ENCODE measurements around the gene CFAP20DC. TPM values are rescaled to one million over a fixed set of nuclear protein-coding genes. Genes with fewer than 3 reads are reported as not detected.
"Not testable (repeated sequence)": the region's sequence is repeated elsewhere in the genome, so short reads cannot be mapped to it uniquely, and the experiment has no call there.

Gene CFAP20DC
- total RNA-seq, 1 experiment from 2014 or later, result 3.9 TPM

GRCh38 chr3:58868097-58868779, 181.6 kb downstream of the CFAP20DC start:
- no peak for DNase-seq (ENCODE audit: low spot score)

DNA sequence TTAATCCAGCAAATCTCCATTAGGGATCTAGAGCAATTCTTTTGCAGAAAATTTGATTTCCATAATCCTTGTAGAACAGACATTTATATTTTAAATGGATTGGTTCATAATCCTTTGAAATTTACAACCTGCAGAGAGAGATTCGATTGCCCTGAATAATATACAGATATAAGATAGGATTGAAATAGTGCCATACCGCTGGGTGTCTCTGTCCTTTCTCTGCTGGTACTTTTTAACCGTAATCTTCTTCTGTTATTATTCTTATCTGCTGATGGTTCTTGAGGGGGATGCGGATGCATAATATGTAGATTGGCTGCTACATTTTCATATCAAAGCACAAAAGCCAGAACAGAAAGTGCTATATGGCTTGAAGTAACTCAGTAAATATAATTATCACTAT, 182.2 kb downstream of the CFAP20DC start:
- DNase-seq (ENCODE audit: low spot score), result no peak

GRCh38 chr3:58866079-58866478, 183.7 kb downstream of the CFAP20DC start:
- DNase-seq (ENCODE audit: low spot score), result no peak

DNA sequence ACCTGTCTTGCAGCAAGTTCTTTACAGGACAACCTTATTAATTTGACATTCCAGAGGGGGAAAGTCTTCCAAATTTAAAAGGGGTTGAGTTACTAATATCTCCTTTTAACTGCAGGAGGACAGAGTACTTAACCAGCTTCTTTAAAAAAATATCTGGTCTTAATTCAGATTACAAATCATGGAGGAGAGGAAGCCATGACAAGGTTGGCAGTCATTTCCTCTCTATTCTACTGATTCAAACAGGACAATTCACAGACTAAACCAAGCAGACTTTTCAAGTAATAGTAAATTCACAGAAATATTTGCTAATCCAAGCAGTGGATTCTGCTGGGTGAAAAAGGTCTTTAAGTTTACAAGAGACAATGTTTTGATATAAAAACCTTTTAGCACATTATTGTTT, 185.3 kb downstream of the CFAP20DC start:
- DNase-seq (ENCODE audit: low spot score), result no peak

- DNase-seq (ENCODE audit: low spot score), result no peak
Measured at GRCh38 chr3:58863206-58863605, 186.6 kb downstream of the CFAP20DC start.

GRCh38 chr3:58861551-58861950, 188.3 kb downstream of the CFAP20DC start:
- DNase-seq (ENCODE audit: low spot score), result no peak

GRCh38 chr3:58858126-58858525, 191.7 kb downstream of the CFAP20DC start:
- DNase-seq (ENCODE audit: low spot score), result no peak

DNA sequence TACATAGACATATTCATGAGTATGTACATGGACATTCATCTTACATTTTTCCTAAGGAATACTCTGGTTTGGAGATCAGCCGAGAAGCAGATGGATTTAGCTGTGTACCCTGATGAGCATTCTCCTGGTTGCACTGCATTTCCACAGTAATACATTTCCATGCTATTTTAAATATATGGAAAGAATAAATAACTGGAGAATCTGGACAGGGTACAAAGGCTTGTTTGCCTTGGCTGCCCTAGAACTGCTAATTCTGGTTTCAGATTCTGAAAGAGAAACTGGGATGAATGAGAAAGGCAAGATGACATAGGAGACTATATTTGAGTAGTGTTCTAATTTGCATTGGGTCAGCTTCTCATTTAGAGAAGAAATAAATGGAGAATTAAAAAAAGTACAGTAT, 192.4 kb downstream of the CFAP20DC start:
- no peak for DNase-seq (ENCODE audit: low spot score)

GRCh38 chr3:58848826-58849225, 201.0 kb downstream of the CFAP20DC start:
- DNase-seq (ENCODE audit: low spot score), result no peak

- not testable (repeated sequence) for DNase-seq (ENCODE audit: low spot score)
Measured at GRCh38 chr3:58842050-58842747, 207.6 kb downstream of the CFAP20DC start.

DNA sequence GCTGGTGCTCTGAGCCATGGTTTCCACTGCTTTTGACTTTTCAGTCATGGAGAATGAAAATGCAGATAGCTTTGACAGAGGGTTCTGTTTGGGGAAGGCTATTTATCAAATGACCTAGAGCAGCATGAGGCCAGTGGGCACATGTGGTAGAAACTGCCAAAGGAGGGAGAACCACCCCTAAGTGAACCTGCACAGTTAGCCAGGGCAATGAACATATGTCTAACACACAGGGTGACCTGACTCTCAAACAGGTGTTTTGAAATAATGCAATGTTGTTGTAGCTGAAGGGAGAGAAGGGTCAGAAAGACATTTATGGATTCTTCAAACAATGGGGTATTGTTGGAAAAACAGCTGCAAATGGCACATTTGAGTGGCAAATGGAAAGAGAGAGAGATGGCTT, 208.9 kb downstream of the CFAP20DC start:
- no peak for DNase-seq (ENCODE audit: low spot score)

GRCh38 chr3:58839964-58840363, 209.9 kb downstream of the CFAP20DC start:
- DNase-seq (ENCODE audit: low spot score), result no peak

DNA sequence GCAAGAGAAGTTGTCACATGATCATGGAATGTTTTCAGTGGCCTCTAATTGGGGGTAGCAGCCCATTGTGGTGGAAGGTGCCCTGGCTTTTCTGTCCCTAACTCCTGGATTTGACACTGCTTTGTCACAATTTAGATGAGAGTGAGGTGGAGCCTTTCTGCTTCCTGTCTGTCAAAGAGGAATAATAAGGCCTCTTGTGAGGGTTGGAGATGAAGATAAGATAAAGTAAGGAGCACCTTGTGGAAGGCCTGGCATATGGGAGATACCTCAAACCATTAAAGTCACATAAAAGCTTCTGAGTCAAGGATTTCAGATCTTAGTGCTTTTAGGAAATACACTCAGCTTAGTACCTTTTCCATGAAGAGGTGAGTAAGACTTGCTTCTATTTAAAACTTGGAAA, 210.6 kb downstream of the CFAP20DC start:
- DNase-seq (ENCODE audit: low spot score), result no peak

DNA sequence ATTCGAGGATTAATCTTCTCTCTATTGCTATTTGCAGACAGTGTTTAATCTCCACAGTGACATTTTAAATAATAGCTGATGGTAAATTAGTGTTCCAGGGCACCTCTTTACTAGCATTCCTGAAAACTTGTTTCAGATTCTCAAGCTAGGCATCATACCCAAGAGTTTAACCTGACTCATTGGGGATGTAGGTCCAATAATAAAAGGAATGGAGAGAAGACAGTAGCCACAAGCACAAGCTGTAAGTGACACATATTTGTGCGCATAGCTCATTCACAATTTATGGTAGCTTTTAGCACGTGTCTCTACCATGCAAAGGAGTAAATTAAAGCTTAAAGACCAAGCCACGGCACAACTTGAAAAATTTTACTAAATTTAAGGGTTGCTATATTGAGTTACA, 212.0 kb downstream of the CFAP20DC start:
- no peak for DNase-seq (ENCODE audit: low spot score)

DNA sequence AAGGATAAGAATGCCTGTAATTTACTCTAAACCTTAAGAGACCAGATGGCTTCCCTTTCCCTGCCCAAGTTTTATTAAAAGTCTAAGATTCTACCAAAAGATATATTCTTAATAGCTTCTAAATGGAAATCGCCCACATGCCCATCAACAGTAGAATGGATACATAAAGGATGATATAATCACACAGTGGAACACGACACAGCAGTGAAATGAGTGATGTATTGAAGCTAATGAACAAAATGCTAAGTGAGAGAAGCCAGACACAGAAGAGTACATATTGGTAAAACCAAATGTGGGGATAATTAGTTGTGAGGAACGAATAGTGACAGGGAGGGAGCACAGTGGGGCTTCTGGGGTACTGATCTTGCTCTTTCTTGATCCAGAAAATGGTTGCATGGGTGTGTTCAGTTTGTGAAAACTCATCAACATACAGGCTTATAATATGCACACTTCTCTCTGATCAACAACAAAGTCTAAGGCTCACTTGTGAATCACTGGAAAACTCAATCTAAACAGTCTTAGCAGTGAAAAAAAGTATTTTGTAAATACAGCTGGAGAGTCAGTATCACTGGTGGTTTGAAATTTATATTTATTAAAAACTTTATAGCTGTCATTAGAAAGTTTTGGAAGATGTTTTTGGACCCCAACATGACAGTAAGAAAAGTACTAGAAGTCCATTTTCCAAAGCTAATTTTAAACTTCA, 212.5 kb downstream of the CFAP20DC start:
- no peak for DNase-seq (ENCODE audit: low spot score)

- DNase-seq (ENCODE audit: low spot score), result no peak
Measured at GRCh38 chr3:58835086-58835485, 214.7 kb downstream of the CFAP20DC start.

DNA sequence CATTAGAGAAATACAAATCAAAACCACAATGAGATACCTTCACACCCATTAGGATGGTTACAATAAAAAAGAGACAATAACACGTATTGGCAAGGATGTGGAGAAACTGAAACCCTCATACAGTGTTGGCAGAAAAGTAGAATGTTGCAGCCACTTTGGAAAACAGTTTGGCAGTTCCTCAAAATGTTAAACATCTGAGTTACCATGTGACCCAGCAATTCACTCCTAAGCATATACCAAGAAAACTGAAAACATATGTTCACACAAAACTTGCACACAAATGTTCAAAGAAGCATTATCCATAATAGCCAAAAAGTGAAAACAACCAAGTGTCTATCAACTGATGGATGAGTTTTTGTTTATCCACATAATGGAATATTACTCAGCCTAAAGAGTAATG, 216.3 kb downstream of the CFAP20DC start:
- no peak for DNase-seq (ENCODE audit: low spot score)

GRCh38 chr3:58829321-58830000, 220.4 kb downstream of the CFAP20DC start:
- DNase-seq (ENCODE audit: low spot score), result no peak

DNA sequence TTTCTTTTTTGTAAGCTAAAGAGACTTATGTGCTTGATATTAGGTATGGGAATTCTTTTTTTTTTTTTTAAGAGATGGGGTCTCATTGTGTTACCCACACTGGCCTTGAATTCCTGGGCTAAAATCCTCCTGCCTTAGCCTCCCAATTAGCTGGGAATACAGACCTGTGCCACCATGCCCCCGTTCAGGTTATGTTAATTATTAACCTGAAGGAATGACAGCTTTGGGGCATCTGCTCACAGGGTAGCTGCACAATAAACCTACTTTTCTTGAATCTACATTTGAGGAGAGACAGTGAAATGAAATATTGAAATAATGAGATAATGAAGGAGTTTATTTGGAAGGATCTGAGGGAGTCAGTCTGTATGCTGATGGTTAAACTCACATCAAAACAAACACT, 225.0 kb downstream of the CFAP20DC start:
- DNase-seq (ENCODE audit: low spot score), result no peak

GRCh38 chr3:58824285-58824684, 225.5 kb downstream of the CFAP20DC start:
- DNase-seq (ENCODE audit: low spot score), result peak; percentile 17

DNA sequence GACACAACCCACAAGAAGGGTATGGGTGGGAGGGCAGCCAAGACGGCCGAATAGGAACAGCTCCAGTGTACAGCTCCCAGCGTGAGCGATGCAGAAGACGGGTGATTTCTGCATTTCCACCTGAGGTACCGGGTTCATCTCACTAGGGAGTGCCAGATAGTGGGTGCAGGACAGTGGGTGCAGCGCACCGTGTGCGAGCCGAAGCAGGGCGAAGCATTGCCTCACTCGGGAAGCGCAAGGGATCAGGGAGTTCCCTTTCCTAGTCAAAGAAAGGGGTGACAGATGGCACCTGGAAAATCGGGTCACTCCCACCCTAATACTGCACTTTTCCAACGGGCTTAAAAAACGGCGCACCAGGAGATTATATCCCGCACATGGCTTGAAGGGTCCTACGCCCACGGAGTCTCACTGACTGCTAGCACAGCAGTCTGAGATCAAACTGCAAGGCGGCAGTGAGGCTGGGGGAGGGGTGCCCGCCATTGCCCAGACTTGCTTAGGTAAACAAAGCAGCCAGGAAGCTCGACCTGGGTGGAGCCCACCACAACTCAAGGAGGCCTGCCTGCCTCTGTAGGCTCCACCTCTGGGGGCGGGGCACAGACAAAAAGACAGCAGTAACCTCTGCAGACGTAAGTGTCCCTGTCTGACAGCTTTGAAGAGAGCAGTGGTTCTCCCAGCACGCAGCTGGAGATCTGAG, 243.1 kb downstream of the CFAP20DC start:
- not testable (repeated sequence) for DNase-seq (ENCODE audit: low spot score)

DNA sequence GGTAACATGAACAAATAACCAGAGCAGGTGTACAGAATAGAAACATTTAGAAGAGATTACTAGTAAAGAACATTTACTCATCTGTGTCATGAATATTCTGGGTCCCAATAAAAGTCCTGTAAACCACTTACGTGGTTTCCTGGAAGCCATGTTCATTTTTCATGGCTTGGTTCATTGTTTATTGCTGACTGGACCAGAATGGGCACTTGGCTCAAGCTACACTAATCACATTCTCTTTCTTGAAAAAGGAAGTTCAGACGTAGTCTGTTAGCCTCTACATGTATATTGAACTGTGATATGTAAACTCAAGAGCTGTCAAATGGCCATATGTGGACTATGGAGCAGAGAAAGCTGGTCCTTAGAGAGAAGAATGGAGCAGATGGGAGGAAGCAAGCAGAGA, 244.9 kb downstream of the CFAP20DC start:
- no peak for DNase-seq (ENCODE audit: low spot score)
